HG03460 (cell line): ENCODE results near the gene ADCY2.

Experiments
- ATAC-seq: cut with Tn5 transposase; IDR thresholded peaks from one replicate; pipeline ENCODE4 v1.9.1; 2021; ENCODE audit not compliant: unreplicated experiment

ADCY2 gene

GRCh38 chr5:7437836-7438235 is 41.9 kb downstream of the ADCY2 start:
- ATAC-seq: no peak

- no peak for ATAC-seq
Observed at GRCh38 chr5:7445068-7445467, 49.1 kb downstream of the ADCY2 start.

- no peak for ATAC-seq
Observed at GRCh38 chr5:7445831-7446230, 49.9 kb downstream of the ADCY2 start.

- ATAC-seq: no peak
Observed at GRCh38 chr5:7446913-7447312, 51.0 kb downstream of the ADCY2 start.

GRCh38 chr5:7453947-7454346 is 58.0 kb downstream of the ADCY2 start:
- ATAC-seq: no peak

GRCh38 chr5:7456206-7456605 is 60.3 kb downstream of the ADCY2 start:
- ATAC-seq: no peak

GRCh38 chr5:7461371-7461770 is 65.4 kb downstream of the ADCY2 start:
- ATAC-seq: no peak

GRCh38 chr5:7462758-7463157 is 66.8 kb downstream of the ADCY2 start:
- ATAC-seq: no peak

GRCh38 chr5:7464182-7464581 is 68.2 kb downstream of the ADCY2 start:
- ATAC-seq: no peak

GRCh38 chr5:7467179-7467578 is 71.2 kb downstream of the ADCY2 start:
- no peak for ATAC-seq

- ATAC-seq: no peak
Observed at GRCh38 chr5:7468742-7469141, 72.8 kb downstream of the ADCY2 start.

GRCh38 chr5:7471710-7472109 is 75.8 kb downstream of the ADCY2 start:
- no peak for ATAC-seq

- no peak for ATAC-seq
Observed at GRCh38 chr5:7473115-7473514, 77.2 kb downstream of the ADCY2 start.

GRCh38 chr5:7473668-7474215 is 77.8 kb downstream of the ADCY2 start:
- ATAC-seq: no peak

GRCh38 chr5:7474821-7475403 is 79.0 kb downstream of the ADCY2 start:
- no peak for ATAC-seq

GRCh38 chr5:7478459-7478858 is 82.5 kb downstream of the ADCY2 start:
- ATAC-seq: no peak

GRCh38 chr5:7488734-7489133 is 92.8 kb downstream of the ADCY2 start:
- no peak for ATAC-seq

GRCh38 chr5:7492371-7492770 is 96.4 kb downstream of the ADCY2 start:
- no peak for ATAC-seq

- ATAC-seq: no peak
Observed at GRCh38 chr5:7493081-7493480, 97.1 kb downstream of the ADCY2 start.

GRCh38 chr5:7493622-7494021 is 97.7 kb downstream of the ADCY2 start:
- ATAC-seq: no peak

- ATAC-seq: no peak
Observed at GRCh38 chr5:7494481-7495130, 98.7 kb downstream of the ADCY2 start.

- no peak for ATAC-seq
Observed at GRCh38 chr5:7495131-7495517, 99.2 kb downstream of the ADCY2 start.

GRCh38 chr5:7500256-7500655 is 104.3 kb downstream of the ADCY2 start:
- no peak for ATAC-seq
